Mesenchymal stem cell (in vitro differentiated cells and primary cell): ENCODE results near the gene ZCCHC3.

ENCODE experiments used
- DNase-seq: peaks from one replicate; pipeline ENCODE4 v3.0.0-alpha.2; 2013
- H2AFZ ChIP-seq: one replicate; pipeline ENCODE4 v1.6.1; 2013; ENCODE audit warnings: low read depth, mild to moderate bottlenecking, control low read depth, inconsistent platforms, low read length, moderate library complexity
- H2AK5ac ChIP-seq: 2 replicates; pipeline ENCODE4 v1.6.1; 2013; ENCODE audit warnings: low read length, moderate library complexity, mild to moderate bottlenecking, inconsistent platforms; ENCODE audit not compliant: severe bottlenecking
- H2BK120ac ChIP-seq: one replicate; pipeline ENCODE4 v1.6.1; 2013; ENCODE audit warnings: low read depth, mild to moderate bottlenecking, inconsistent platforms, low read length, moderate library complexity
- H2BK12ac ChIP-seq, 2 experiments: one replicate each; pipeline ENCODE4 v1.6.1; 2013; ENCODE audit warnings: inconsistent platforms in 2 of 2, low read length in 2 of 2, mild to moderate bottlenecking in 2 of 2, moderate library complexity in 2 of 2, control low read depth in 1 of 2
- H2BK15ac ChIP-seq: one replicate; pipeline ENCODE4 v1.6.1; 2013; ENCODE audit warnings: mild to moderate bottlenecking, low read depth, inconsistent platforms; ENCODE audit not compliant: poor library complexity, severe bottlenecking
- H2BK5ac ChIP-seq: 2 replicates; pipeline ENCODE4 v1.6.1; 2013; ENCODE audit warnings: low read depth, mild to moderate bottlenecking, low read length, control low read depth, inconsistent platforms; ENCODE audit not compliant: poor library complexity, severe bottlenecking
- H3K14ac ChIP-seq, 2 experiments: one replicate each; pipeline ENCODE4 v1.6.1; 2013; ENCODE audit warnings: inconsistent platforms in 2 of 2, low read length in 2 of 2, control low read depth in 1 of 2, mild to moderate bottlenecking in 1 of 2, moderate library complexity in 1 of 2
- H3K18ac ChIP-seq, 2 experiments: one replicate each; pipeline ENCODE4 v1.6.1; 2013; ENCODE audit warnings: inconsistent platforms in 2 of 2, low read length in 2 of 2, control low read depth in 1 of 2, low read depth in 1 of 2, mild to moderate bottlenecking in 1 of 2
- H3K23ac ChIP-seq, 2 experiments: one replicate each; pipeline ENCODE4 v1.6.1; 2013; ENCODE audit warnings: inconsistent platforms in 2 of 2, low read length in 2 of 2, mild to moderate bottlenecking in 2 of 2, moderate library complexity in 2 of 2, control low read depth in 1 of 2
- H3K27ac ChIP-seq: 2 replicates; pipeline ENCODE4 v1.5.1; 2013; ENCODE audit warnings: mild to moderate bottlenecking, moderate library complexity, low read length, control low read depth, inconsistent platforms; ENCODE audit not compliant: poor library complexity, severe bottlenecking
- H3K27me3 ChIP-seq, 2 experiments: 2 replicates each; pipeline versions ENCODE4 v1.6.1 to v1.7.0; 2013; ENCODE audit warnings: low read length in 2 of 2, mild to moderate bottlenecking in 2 of 2, moderate library complexity in 2 of 2, control low read depth in 1 of 2, inconsistent platforms in 1 of 2; ENCODE audit not compliant: control insufficient read depth in 1 of 2, insufficient read depth in 1 of 2
- H3K36me3 ChIP-seq, 2 experiments: 2 replicates each; pipeline versions ENCODE4 v1.6.1 to v1.7.0; 2013; ENCODE audit warnings: low read length in 2 of 2, control low read depth in 1 of 2, inconsistent platforms in 1 of 2, low read depth in 1 of 2, mild to moderate bottlenecking in 1 of 2; ENCODE audit not compliant: insufficient read depth in 2 of 2, control insufficient read depth in 1 of 2
- H3K4ac ChIP-seq, 2 experiments: one replicate each; pipeline ENCODE4 v1.6.1; 2013; ENCODE audit warnings: inconsistent platforms in 2 of 2, low read length in 2 of 2, mild to moderate bottlenecking in 2 of 2, moderate library complexity in 2 of 2, control low read depth in 1 of 2, low read depth in 1 of 2
- H3K4me1 ChIP-seq: 2 replicates; pipeline ENCODE4 v1.6.1; 2013; ENCODE audit warnings: low read depth, low read length, control low read depth; ENCODE audit not compliant: control insufficient read depth, insufficient read depth
- H3K4me2 ChIP-seq: 2 replicates; pipeline ENCODE4 v1.6.1; 2013; ENCODE audit warnings: low read length, mild to moderate bottlenecking, inconsistent platforms; ENCODE audit not compliant: poor library complexity, severe bottlenecking
- H3K4me3 ChIP-seq, 2 experiments: 2 replicates each; pipeline versions ENCODE4 v1.5.1 to v1.7.0; 2013; ENCODE audit warnings: low read length in 2 of 2, mild to moderate bottlenecking in 2 of 2, control low read depth in 1 of 2, low read depth in 1 of 2; ENCODE audit not compliant: insufficient read depth in 1 of 2
- H3K79me1 ChIP-seq: replicated peaks from 2 replicates; pipeline ENCODE4 v1.6.1; 2013; ENCODE audit warnings: mild to moderate bottlenecking, control low read depth, low read length, inconsistent platforms; ENCODE audit not compliant: poor library complexity, severe bottlenecking
- H3K9ac ChIP-seq: 2 replicates; pipeline ENCODE4 v1.7.0; 2013; ENCODE audit warnings: mild to moderate bottlenecking, low read length, moderate library complexity
- H3K9me3 ChIP-seq: 2 replicates; pipeline ENCODE4 v1.7.0; 2013; ENCODE audit warnings: mild to moderate bottlenecking, low read length; ENCODE audit not compliant: control insufficient read depth
- H4K8ac ChIP-seq: one replicate; pipeline ENCODE4 v1.6.1; 2013; ENCODE audit warnings: inconsistent platforms, mild to moderate bottlenecking, low read length, moderate library complexity
- H4K91ac ChIP-seq: one replicate; pipeline ENCODE4 v1.6.1; 2013; ENCODE audit warnings: mild to moderate bottlenecking, low read length, inconsistent platforms
- WGBS: methylation state at CpG from one replicate; pipeline ENCODE4 v1.1.7; 2013; ENCODE audit warnings: mixed read lengths; 5-methylcytosine and 5-hydroxymethylcytosine counted together

Gene ZCCHC3

DNA sequence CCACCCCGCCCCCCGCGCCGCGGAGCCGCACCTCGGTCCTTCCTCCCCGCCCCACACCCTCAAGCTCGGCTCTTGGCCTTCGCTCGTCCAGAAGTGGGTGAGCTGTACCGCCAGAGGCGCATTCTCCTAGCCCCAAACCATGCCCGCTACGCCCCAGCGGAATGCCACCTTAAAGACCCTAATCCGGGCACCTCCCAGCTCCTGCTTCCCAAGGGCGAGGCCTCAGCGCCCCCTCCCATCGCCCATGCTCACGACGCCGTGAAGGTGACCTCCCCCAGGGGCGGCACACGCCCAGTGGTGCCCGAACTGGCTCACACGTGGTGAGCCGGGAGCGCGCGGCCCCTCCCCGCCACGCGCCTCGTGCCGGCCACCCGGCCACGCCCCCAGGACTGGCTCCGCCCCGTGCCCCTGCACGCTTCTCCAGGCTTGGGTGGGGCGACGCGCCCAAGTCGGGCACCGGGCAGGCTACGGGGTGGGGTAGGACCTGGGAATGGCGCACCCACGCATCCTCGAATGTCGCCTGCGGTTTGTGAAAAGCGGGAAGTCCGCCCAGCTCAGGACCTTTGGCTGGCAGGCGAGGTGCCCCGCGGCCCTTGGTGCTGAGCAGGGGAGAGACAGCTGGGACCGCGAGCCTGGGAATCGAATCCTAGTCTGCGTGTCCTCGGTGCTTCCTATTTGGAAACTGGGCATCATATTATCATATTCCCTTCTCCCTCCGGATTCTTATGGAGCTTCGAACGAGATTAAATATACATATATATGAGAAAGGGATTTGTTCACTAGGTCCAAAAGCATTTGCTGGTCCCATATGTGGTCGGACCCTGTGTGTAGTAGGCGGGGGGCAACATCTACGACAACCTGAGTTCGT, 27.0 kb downstream of the ZCCHC3 start:
- Histone ChIP-seq H2BK5ac (peak overlapping the region; percentile 67), H2AK5ac (peak overlapping the region; percentile 21), H3K79me1 (no peaks in the 10 kb centered on the region), H2BK12ac (peak overlapping the region; percentile 82 to 92), H3K4me3 (peak overlapping the region; percentile 68 to 92), H3K9ac (peak overlapping the region; percentile 88), H2BK120ac (peak overlapping the region; percentile 87), H2AFZ (peak overlapping the region; percentile 85), H3K4me2 (peak overlapping the region; percentile 99), H4K91ac (peak overlapping the region; percentile 95), H2BK15ac (peak overlapping the region; percentile 97), H3K4ac (peak overlapping the region; percentile 83 to 87), H3K9me3 (peaks cover 5% of the 10 kb centered on the region), H3K18ac (peak overlapping the region; percentile 90 to 97), H3K27me3 (no peaks in the 10 kb centered on the region), H4K8ac (peak overlapping the region; percentile 77), H3K36me3 (peaks cover 9% of the 10 kb centered on the region in 2 experiments), H3K4me1 (peaks cover 19% of the 10 kb centered on the region), H3K23ac (peak overlapping the region in 1 of 2 experiments; percentile 81), H3K14ac (peak overlapping the region in 1 of 2 experiments; percentile 87), H3K27ac (peak overlapping the region; percentile 94)
- DNase-seq = peak; percentile 89
- WGBS = 0% methylated on average over 56 of the region's 69 CpGs

DNA sequence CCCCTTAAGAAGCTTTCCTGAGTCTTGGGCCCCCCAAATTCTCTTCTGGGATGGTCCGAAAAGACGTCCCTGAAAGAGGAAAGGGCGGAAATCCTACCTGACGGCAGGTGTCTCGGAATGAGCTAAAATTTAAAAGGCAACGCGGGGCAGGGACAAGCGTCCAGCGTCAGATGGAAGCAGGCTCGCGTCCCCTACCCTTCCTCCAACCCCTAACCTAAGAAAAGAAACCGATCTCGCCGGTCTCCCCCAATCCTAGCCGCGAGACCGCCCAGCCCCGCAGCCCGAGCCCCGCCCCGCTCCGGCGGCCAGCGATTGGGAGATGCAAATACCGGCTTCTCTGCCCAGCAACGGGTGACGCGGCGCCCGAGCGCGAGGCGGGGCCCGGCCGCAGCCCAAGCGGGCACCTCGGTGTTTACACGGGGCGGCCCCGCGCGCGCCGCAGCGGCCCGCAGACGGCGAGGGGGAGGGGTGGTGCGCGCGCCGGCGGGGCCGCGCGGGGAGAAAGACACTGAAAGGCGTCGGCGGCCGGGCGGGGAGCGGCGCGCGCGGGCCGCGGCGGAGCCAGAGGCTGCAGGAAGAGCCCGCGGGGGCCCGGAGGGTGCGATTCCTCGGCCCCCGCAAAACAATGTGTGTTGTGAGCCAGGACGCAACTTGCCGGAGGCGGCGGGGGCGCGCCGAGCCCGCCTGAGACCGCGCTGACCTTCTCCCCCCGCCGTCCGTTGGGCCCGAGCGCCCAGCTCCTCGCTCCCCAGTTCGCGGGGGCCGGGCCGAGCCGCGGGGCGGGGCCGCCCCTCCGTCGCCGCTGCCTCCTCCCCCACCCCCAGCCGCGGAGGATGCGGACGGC, 27.9 kb downstream of the ZCCHC3 start, which contains the start of gene SOX12:
SOX12 (plus strand) TSS at position 508 of the 844 bp plus-strand sequence. CDS start 373 bp downstream, outside the sequence.
- H3K79me1 ChIP-seq = peaks cover 6% of the 10 kb centered on the region
- peak within 1 kb of the TSS; percentile 51 for H2AFZ ChIP-seq
- H3K4me2 ChIP-seq = peak within 1 kb of the TSS; percentile 99
- H2BK120ac ChIP-seq = peak within 1 kb of the TSS; percentile 99
- peak within 1 kb of the TSS; percentile 82 to 95 for H2BK12ac ChIP-seq
- H3K27ac ChIP-seq = peak within 1 kb of the TSS; percentile 95
- peaks cover 7 to 16% of the 10 kb centered on the region in 2 experiments for H3K36me3 ChIP-seq
- peak within 1 kb of the TSS; percentile 21 for H2AK5ac ChIP-seq
- peak within 1 kb of the TSS; percentile 75 for H4K8ac ChIP-seq
- H3K9me3 ChIP-seq = peaks cover 3% of the 10 kb centered on the region
- peak within 1 kb of the TSS; percentile 92 to 100 for H3K4ac ChIP-seq
- H3K4me3 ChIP-seq = peak within 1 kb of the TSS; percentile 88 to 96
- peak within 1 kb of the TSS; percentile 88 for H3K9ac ChIP-seq
- peaks cover 25% of the 10 kb centered on the region for H3K4me1 ChIP-seq
- H4K91ac ChIP-seq = peak within 1 kb of the TSS; percentile 95
- WGBS = under 1% methylated on average over 70 of the region's 106 CpGs
- H3K23ac ChIP-seq = peak within 1 kb of the TSS in 1 of 2 experiments; percentile 100
- H3K18ac ChIP-seq = peak within 1 kb of the TSS; percentile 98
- peak within 1 kb of the TSS; percentile 91 for H2BK15ac ChIP-seq
- DNase-seq = peak; percentile 95
- peak within 1 kb of the TSS; percentile 1 to 99 for H3K14ac ChIP-seq
- peak within 1 kb of the TSS; percentile 87 for H2BK5ac ChIP-seq
- no peaks in the 10 kb centered on the region for H3K27me3 ChIP-seq

DNA sequence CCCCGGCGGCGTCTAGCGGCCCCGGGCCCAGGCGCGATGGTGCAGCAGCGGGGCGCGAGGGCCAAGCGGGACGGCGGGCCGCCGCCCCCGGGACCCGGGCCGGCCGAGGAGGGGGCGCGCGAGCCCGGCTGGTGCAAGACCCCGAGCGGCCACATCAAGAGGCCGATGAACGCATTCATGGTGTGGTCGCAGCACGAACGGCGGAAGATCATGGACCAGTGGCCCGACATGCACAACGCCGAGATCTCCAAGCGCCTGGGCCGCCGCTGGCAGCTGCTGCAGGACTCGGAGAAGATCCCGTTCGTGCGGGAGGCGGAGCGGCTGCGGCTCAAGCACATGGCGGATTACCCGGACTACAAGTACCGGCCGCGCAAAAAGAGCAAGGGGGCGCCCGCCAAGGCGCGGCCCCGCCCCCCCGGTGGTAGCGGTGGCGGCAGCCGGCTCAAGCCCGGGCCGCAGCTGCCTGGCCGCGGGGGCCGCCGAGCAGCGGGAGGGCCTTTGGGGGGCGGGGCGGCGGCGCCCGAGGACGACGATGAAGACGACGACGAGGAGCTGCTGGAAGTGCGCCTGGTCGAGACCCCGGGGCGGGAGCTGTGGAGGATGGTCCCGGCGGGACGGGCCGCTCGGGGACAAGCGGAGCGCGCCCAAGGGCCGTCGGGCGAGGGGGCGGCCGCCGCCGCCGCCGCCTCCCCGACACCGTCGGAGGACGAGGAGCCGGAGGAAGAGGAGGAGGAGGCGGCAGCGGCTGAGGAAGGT, 28.7 kb downstream of the ZCCHC3 start:
- Histone ChIP-seq H3K9me3 (no peaks in the 10 kb centered on the region), H2AK5ac (no peak overlapping the region), H2BK12ac (peak overlapping the region; percentile 82 to 95), H3K4me3 (peak overlapping the region; percentile 88 to 96), H3K23ac (peak overlapping the region; percentile 1 to 100), H3K4me1 (peaks cover 31% of the 10 kb centered on the region), H2BK120ac (peak overlapping the region; percentile 97), H4K91ac (peak overlapping the region; percentile 93), H4K8ac (peak overlapping the region; percentile 75), H3K4me2 (peak overlapping the region; percentile 77), H2AFZ (no peak overlapping the region), H3K27ac (peak overlapping the region; percentile 95), H3K79me1 (peaks cover 7% of the 10 kb centered on the region), H2BK15ac (peak overlapping the region; percentile 90), H3K9ac (peak overlapping the region; percentile 88), H2BK5ac (peak overlapping the region; percentile 87), H3K4ac (peak overlapping the region; percentile 92 to 100), H3K14ac (peak overlapping the region; percentile 1 to 99), H3K36me3 (peaks cover 3 to 18% of the 10 kb centered on the region in 2 experiments), H3K18ac (peak overlapping the region; percentile 91 to 98), H3K27me3 (no peaks in the 10 kb centered on the region)
- WGBS = 0% methylated on average over 75 of the region's 103 CpGs
- peak; percentile 79 for DNase-seq
